ENCODE data around the gene THOC7.

Gene THOC7

GRCh38 chr3:63896332-63897030, 32.9 kb upstream of the THOC7 start:
- no peak overlapping the region for H3K4me3 ChIP-seq (ENCODE audit: low read depth, low read length)
- TF ChIP-seq CTCF (IDR thresholded peaks at IDR 0.05; ENCODE audit: low read depth, low read length) = no peak

GRCh38 chr3:63895422-63896189, 32.0 kb upstream of the THOC7 start:
- no peak for TF ChIP-seq CTCF (IDR thresholded peaks at IDR 0.05; ENCODE audit: low read depth, low read length)
- no peak overlapping the region for H3K4me3 ChIP-seq (ENCODE audit: low read depth, low read length)

DNA sequence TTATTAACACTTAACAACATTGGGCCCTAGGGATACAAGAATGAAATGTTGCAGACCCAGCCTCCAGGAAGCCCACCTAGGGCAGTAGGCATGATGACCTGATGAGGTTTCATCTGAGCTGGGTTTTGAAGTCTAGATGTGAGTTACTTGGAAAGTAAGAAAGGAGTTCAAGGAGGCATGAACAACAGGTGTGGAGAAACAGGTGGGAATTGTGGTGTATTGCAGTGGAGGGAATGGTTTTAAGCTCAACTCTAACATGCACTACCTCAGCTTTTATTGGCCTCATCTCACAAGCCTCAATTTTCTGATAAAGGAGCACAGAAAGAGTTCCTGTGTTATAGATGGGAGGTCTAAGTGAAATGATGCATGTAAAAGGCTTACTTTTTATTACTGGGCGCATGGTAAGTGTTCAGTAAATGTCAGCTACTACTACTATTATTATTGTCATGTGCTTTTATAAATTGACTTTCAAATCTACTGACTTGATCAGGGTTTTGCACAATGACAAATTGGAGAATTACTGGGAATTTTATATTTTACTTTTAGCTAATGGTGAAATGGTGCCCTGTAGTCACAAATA, 29.3 kb upstream of the THOC7 start:
- no peak overlapping the region for H3K4me3 ChIP-seq (ENCODE audit: low read depth, low read length)
- no peak for TF ChIP-seq CTCF (IDR thresholded peaks at IDR 0.05; ENCODE audit: low read depth, low read length)

DNA sequence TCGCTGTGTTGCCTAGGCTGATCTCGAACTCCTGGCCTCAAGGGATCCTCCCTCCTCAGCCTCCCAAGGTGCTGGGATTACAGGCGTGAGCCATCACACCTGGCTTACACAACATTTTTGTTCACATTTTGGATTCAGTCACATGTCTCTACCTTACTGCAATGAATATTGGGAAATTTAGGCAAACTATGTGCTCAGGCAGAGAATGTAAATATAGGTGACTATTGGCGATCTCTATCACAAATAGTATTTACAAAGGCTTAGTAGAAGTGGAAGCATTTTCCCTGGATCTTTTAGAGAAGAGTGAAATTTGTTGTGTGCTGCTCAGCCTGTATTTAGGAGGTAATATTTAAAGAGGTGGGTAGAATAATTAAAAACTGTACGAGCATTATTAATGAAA, 27.9 kb upstream of the THOC7 start:
- H3K4me3 ChIP-seq (ENCODE audit: low read depth, low read length) = no peak overlapping the region
- no peak for TF ChIP-seq CTCF (IDR thresholded peaks at IDR 0.05; ENCODE audit: low read depth, low read length)

- TF ChIP-seq CTCF (IDR thresholded peaks at IDR 0.05; ENCODE audit: low read depth, low read length) = no peak
These were observed 23.3 kb upstream of the THOC7 start for GRCh38 chr3:63886858-63887257.

GRCh38 chr3:63880653-63881052, 17.0 kb upstream of the THOC7 start:
- no peak for TF ChIP-seq CTCF (IDR thresholded peaks at IDR 0.05; ENCODE audit: low read depth, low read length)
- H3K4me3 ChIP-seq (ENCODE audit: low read depth, low read length) = no peak overlapping the region

More at GRCh38 chr3:63886858-63887257, 23.3 kb upstream of the THOC7 start:
- H3K4me3 ChIP-seq (ENCODE audit: low read depth, low read length) = no peak overlapping the region
